Endothelial cell (in vitro differentiated cells): Measurements from ENCODE around the gene MRPS25. TPM values are rescaled to one million over a fixed set of nuclear protein-coding genes. Genes with fewer than 3 reads are reported as not detected.

Experiments
- DNase-seq: peaks from one replicate; pipeline ENCODE4 v3.0.0; 2021; ENCODE audit warnings: low spot score
- H3K27ac Mint-ChIP-seq: one replicate; pipeline ENCODE4 v1.8.0; 2021; ENCODE audit warnings: mixed read lengths, inconsistent platforms; ENCODE audit not compliant: unreplicated experiment
- H3K27me3 Mint-ChIP-seq: one replicate; pipeline ENCODE4 v1.8.0; 2021; ENCODE audit warnings: mild to moderate bottlenecking, moderate library complexity, mixed read lengths, inconsistent platforms; ENCODE audit not compliant: unreplicated experiment
- H3K36me3 Mint-ChIP-seq: one replicate; pipeline ENCODE4 v1.8.0; 2021; ENCODE audit warnings: mild to moderate bottlenecking, low read depth, mixed read lengths, inconsistent platforms; ENCODE audit not compliant: unreplicated experiment
- H3K4me1 Mint-ChIP-seq: one replicate; pipeline ENCODE4 v1.8.0; 2021; ENCODE audit warnings: mild to moderate bottlenecking, mixed read lengths, inconsistent platforms; ENCODE audit not compliant: unreplicated experiment
- H3K4me3 Mint-ChIP-seq: one replicate; pipeline ENCODE4 v1.8.0; 2021; ENCODE audit warnings: mild to moderate bottlenecking, mixed read lengths, inconsistent platforms; ENCODE audit not compliant: unreplicated experiment
- H3K9me3 Mint-ChIP-seq: one replicate; pipeline ENCODE4 v1.8.0; 2021; ENCODE audit warnings: mixed read lengths, inconsistent platforms; ENCODE audit not compliant: unreplicated experiment
- CTCF ChIP-seq: fragments of 200-600 bp; sonication (generic); IDR thresholded peaks from one replicate; pipeline ENCODE4 v1.5.0; 2021; ENCODE audit warnings: antibody characterized with exemption; ENCODE audit not compliant: unreplicated experiment
- total RNA-seq: library from RNA; stranded (reverse); fragmentation: NEBNext Ultra II Directional; extraction: Animal tissue kit (Norgen Biotek cat#: 25700); gene quantifications from one replicate; pipeline ENCODE4 v1.2.1, GENCODE V29; 2021; ENCODE audit not compliant: unreplicated experiment

Gene MRPS25
- total RNA-seq, 1 donor from 2014 or later, result 36.4 TPM

GRCh38 chr3:15071699-15072098 is 6.6 kb upstream of the MRPS25 start:
- no peak overlapping the region for H3K27ac Mint-ChIP-seq
- no peaks in the 10 kb centered on the region for H3K9me3 Mint-ChIP-seq
- peaks cover 26% of the 10 kb centered on the region for H3K4me1 Mint-ChIP-seq
- no peak for DNase-seq
- TF ChIP-seq CTCF, result no peak
- H3K36me3 Mint-ChIP-seq, result peaks cover 36% of the 10 kb centered on the region
- H3K4me3 Mint-ChIP-seq, result peak overlapping the region; percentile 24
- peaks cover 6% of the 10 kb centered on the region for H3K27me3 Mint-ChIP-seq

GRCh38 chr3:15069441-15069840 is 4.3 kb upstream of the MRPS25 start:
- H3K27me3 Mint-ChIP-seq, result peaks cover 12% of the 10 kb centered on the region
- no peak overlapping the region for H3K27ac Mint-ChIP-seq
- H3K4me1 Mint-ChIP-seq, result peaks cover 18% of the 10 kb centered on the region
- no peak for TF ChIP-seq CTCF
- H3K36me3 Mint-ChIP-seq, result peaks cover 23% of the 10 kb centered on the region
- H3K4me3 Mint-ChIP-seq, result no peak overlapping the region
- no peaks in the 10 kb centered on the region for H3K9me3 Mint-ChIP-seq
- no peak for DNase-seq

GRCh38 chr3:15066467-15066866 is 1.4 kb upstream of the MRPS25 start:
- no peak for DNase-seq
- Mint-ChIP-seq H3K36me3 (peaks cover 15% of the 10 kb centered on the region), H3K27me3 (peaks cover 14% of the 10 kb centered on the region), H3K4me3 (peak overlapping the region; percentile 24), H3K27ac (no peak overlapping the region), H3K9me3 (no peaks in the 10 kb centered on the region), H3K4me1 (peaks cover 22% of the 10 kb centered on the region)
- no peak for TF ChIP-seq CTCF

- Mint-ChIP-seq H3K27me3 (peaks cover 14% of the 10 kb centered on the region), H3K36me3 (peaks cover 17% of the 10 kb centered on the region), H3K27ac (peak overlapping the region; percentile 75), H3K4me1 (peaks cover 22% of the 10 kb centered on the region), H3K4me3 (peak overlapping the region; percentile 95), H3K9me3 (no peaks in the 10 kb centered on the region)
- no peak for TF ChIP-seq CTCF
- no peak for DNase-seq
Observed at GRCh38 chr3:15065550-15066007, 464 bp upstream of the MRPS25 start.

GRCh38 chr3:15064299-15064834 is 748 bp downstream of the MRPS25 start:
- H3K36me3 Mint-ChIP-seq, result peaks cover 21% of the 10 kb centered on the region
- TF ChIP-seq CTCF, result no peak
- no peak for DNase-seq
- peak overlapping the region; percentile 91 for H3K4me3 Mint-ChIP-seq
- H3K9me3 Mint-ChIP-seq, result no peaks in the 10 kb centered on the region
- H3K27me3 Mint-ChIP-seq, result peaks cover 15% of the 10 kb centered on the region
- peak overlapping the region; percentile 72 for H3K27ac Mint-ChIP-seq
- H3K4me1 Mint-ChIP-seq, result peaks cover 22% of the 10 kb centered on the region
